HCT116 (cell line): Measurements from ENCODE around the gene HSPB1. TPM values are rescaled to one million over a fixed set of nuclear protein-coding genes. Genes with fewer than 3 reads are reported as not detected.

Experiments used
- ATAC-seq: fragments of 200-7000 bp; cut with Tn5 transposase; 2 replicates; pipeline ENCODE4 v1.9.1; 2020; ENCODE audit warnings: mild to moderate bottlenecking, moderate library complexity
- BruUV-seq: library from RNA; stranded (reverse); fragments of 400-500 nt; replicated peaks from 2 replicates; lab custom pipeline; 2021; lab: Mats Ljungman, UMichigan
- CTCF ChIA-PET: fragments of 300-600 bp; sonication (Branson Sonifier 250); formaldehyde crosslinking; loops from one replicate; lab custom pipeline; 2021; ENCODE audit warnings: antibody characterized with exemption; lab: Charles Lee
- POLR2A ChIA-PET: fragments of 300-600, 350-600 bp; sonication (Branson Sonifier 250); formaldehyde crosslinking; loops from one replicate; lab custom pipeline; 2021; ENCODE audit warnings: antibody characterized with exemption; lab: Charles Lee
- RAD21 ChIA-PET, 2 experiments: fragments of 300-600 bp; sonication (Branson Sonifier 250); formaldehyde crosslinking; loops; one replicate each; lab custom pipeline; 2023; ENCODE audit warnings: low total read pairs in 2 of 2; ENCODE audit not compliant: uncharacterized antibody in 2 of 2, unreplicated experiment in 2 of 2, low non-redundant PET in 1 of 2; lab: Charles Lee
- DNase-seq: peaks from one replicate; pipeline ENCODE4 v3.0.0-alpha.2; 2010; ENCODE audit warnings: low read depth, low spot score
- H2AFZ ChIP-seq: fragments of 200-600 bp; shearing (Covaris generic), sonication (generic); 2 replicates; pipeline ENCODE4 v1.6.1; 2017; ENCODE audit warnings: low read depth, mixed run types, mixed read lengths, antibody characterized with exemption, low read length; ENCODE audit not compliant: poor library complexity, severe bottlenecking
- H3K27ac ChIP-seq: 2 replicates; pipeline ENCODE4 v1.5.1; 2012; ENCODE audit warnings: low read depth, low read length
- H3K27me3 ChIP-seq: fragments of 200-600 bp; sonication (generic); 2 replicates; pipeline ENCODE4 v1.6.1; 2016; ENCODE audit warnings: mixed run types, low read length, mixed read lengths; ENCODE audit not compliant: insufficient read depth
- H3K36me3 ChIP-seq, 2 experiments: fragments of 200-500 bp in 1 of 2; fragments of 200-600 bp in 1 of 2; sonication (Bioruptor generic) in 1 of 2; sonication (generic) in 1 of 2; 2 replicates each; pipeline versions ENCODE4 v1.5.1 to v1.6.1; 2014 to 2016; ENCODE audit warnings: low read length in 2 of 2, inconsistent platforms in 1 of 2, mixed read lengths in 1 of 2, mixed run types in 1 of 2; ENCODE audit not compliant: insufficient read depth in 2 of 2, control insufficient read depth in 1 of 2
- H3K4me1 ChIP-seq, 2 experiments: fragments of 200-600 bp in 1 of 2; sonication (generic) in 1 of 2; 2 replicates each; pipeline versions ENCODE4 v1.5.1 to v1.6.1; 2012 to 2017; ENCODE audit warnings: low read length in 2 of 2, inconsistent platforms in 1 of 2, mild to moderate bottlenecking in 1 of 2, mixed read lengths in 1 of 2, mixed run types in 1 of 2, moderate library complexity in 1 of 2; ENCODE audit not compliant: insufficient read depth in 2 of 2, control insufficient read depth in 1 of 2
- H3K4me2 ChIP-seq: fragments of 200-600 bp; sonication (generic); 2 replicates; pipeline ENCODE4 v1.6.1; 2017; ENCODE audit warnings: mixed run types, low read length, mixed read lengths
- H3K4me3 ChIP-seq, 2 experiments: fragments of 200-600 bp in 1 of 2; sonication (generic) in 1 of 2; replicated peaks in 1 of 2; 2 replicates each; pipeline ENCODE4 v1.5.1; 2011 to 2016; ENCODE audit warnings: low read length in 2 of 2, control low read depth in 1 of 2, low read depth in 1 of 2, mild to moderate bottlenecking in 1 of 2, mixed read lengths in 1 of 2, mixed run types in 1 of 2
- H3K79me2 ChIP-seq: fragments of 200-600 bp; sonication (generic); 2 replicates; pipeline ENCODE4 v1.6.1; 2017; ENCODE audit warnings: mild to moderate bottlenecking, mixed run types, low read length, moderate library complexity, mixed read lengths; ENCODE audit not compliant: insufficient read depth
- H3K9ac ChIP-seq: fragments of 200-600 bp; sonication (generic); 2 replicates; pipeline ENCODE4 v1.6.1; 2016; ENCODE audit warnings: low read length, mixed read lengths
- H3K9me2 ChIP-seq: fragments of 200-600 bp; sonication (generic), shearing (Covaris generic); 2 replicates; pipeline ENCODE4 v1.6.1; 2017; ENCODE audit warnings: mixed run types, mild to moderate bottlenecking, moderate library complexity; ENCODE audit not compliant: insufficient read depth
- H3K9me3 ChIP-seq, 2 experiments: fragments of 200-500 bp in 1 of 2; fragments of 200-600 bp in 1 of 2; sonication (Bioruptor generic) in 1 of 2; sonication (generic) in 1 of 2; 2 replicates each; pipeline ENCODE4 v1.6.1; 2014 to 2017; ENCODE audit warnings: low read length in 2 of 2, mixed read lengths in 2 of 2, inconsistent platforms in 1 of 2, low read depth in 1 of 2, mild to moderate bottlenecking in 1 of 2, mixed run types in 1 of 2, moderate library complexity in 1 of 2; ENCODE audit not compliant: control insufficient read depth in 1 of 2, insufficient read depth in 1 of 2
- H4K20me1 ChIP-seq: fragments of 200-600 bp; sonication (generic), shearing (Covaris generic); 2 replicates; pipeline ENCODE4 v1.6.1; 2017; ENCODE audit warnings: mixed run types, mild to moderate bottlenecking, moderate library complexity; ENCODE audit not compliant: insufficient read depth
- CBX3 ChIP-seq: IDR thresholded peaks from 2 replicates; pipeline ENCODE4 v1.6.1; 2012; ENCODE audit warnings: low read depth
- CEBPB ChIP-seq: IDR thresholded peaks from 2 replicates; pipeline ENCODE4 v1.6.1; 2012; ENCODE audit warnings: low read depth
- EGR1 ChIP-seq: IDR thresholded peaks from 2 replicates; pipeline ENCODE4 v1.6.1; 2012; ENCODE audit warnings: low read depth
- ELF1 ChIP-seq: IDR thresholded peaks from 2 replicates; pipeline ENCODE4 v1.6.1; 2012; ENCODE audit warnings: low read depth, borderline replicate concordance
- EZH2 ChIP-seq: fragments of 200-600 bp; sonication (generic); IDR thresholded peaks from 2 replicates; pipeline ENCODE4 v1.6.1; 2017; ENCODE audit warnings: antibody characterized with exemption, mixed run types
- JUND ChIP-seq: IDR thresholded peaks from 2 replicates; pipeline ENCODE4 v1.6.1; 2012
- POLR2A ChIP-seq: IDR thresholded peaks from 2 replicates; pipeline ENCODE4 v1.7.0; 2011; ENCODE audit warnings: borderline replicate concordance; ENCODE audit not compliant: insufficient read depth, insufficient read length; ENCODE audit errors: extremely low read depth
- REST ChIP-seq: IDR thresholded peaks from 2 replicates; pipeline ENCODE4 v1.6.1; 2012; ENCODE audit warnings: low read depth
- SIN3A ChIP-seq: IDR thresholded peaks from 2 replicates; pipeline ENCODE4 v1.6.1; 2012; ENCODE audit warnings: low read depth
- SP1 ChIP-seq: IDR thresholded peaks from 2 replicates; pipeline ENCODE4 v1.6.1; 2012; ENCODE audit warnings: low read depth
- TCF7L2 ChIP-seq: IDR thresholded peaks from 2 replicates; pipeline ENCODE4 v1.7.0; 2011; ENCODE audit warnings: borderline replicate concordance, inconsistent platforms; ENCODE audit not compliant: insufficient read depth, insufficient read length; ENCODE audit errors: extremely low read depth
- YY1 ChIP-seq: IDR thresholded peaks from 2 replicates; pipeline ENCODE4 v1.6.1; 2011; ENCODE audit warnings: low read length, low read depth, moderate library complexity, mild to moderate bottlenecking; ENCODE audit not compliant: insufficient replicate concordance; ENCODE audit errors: extremely low read depth
- intact Hi-C: fragments of 100-400 bp; cut with micrococcal nuclease; formaldehyde crosslinking; loops from 2 replicates; pipeline ENCODE4 v1.10.0; 2022
- total RNA-seq: library from RNA; stranded (reverse); gene quantifications from one replicate; pipeline ENCODE4 v1.2.1, GENCODE V29; 2021; ENCODE audit not compliant: unreplicated experiment

HSPB1 gene
- total RNA-seq, 1 experiment from 2014 or later, result 524 TPM

- H2AFZ ChIP-seq, result no peak overlapping the region
- no peaks in the 10 kb centered on the region for H3K9me2 ChIP-seq
- H3K4me3 ChIP-seq, result no peak overlapping the region
- no peaks in the 10 kb centered on the region for H3K9me3 ChIP-seq
- DNase-seq, result no peak
- H3K27ac ChIP-seq, result no peak overlapping the region
- intact Hi-C loops, result no loop called here
- BruUV-seq, result no TSS peak
- ChIA-PET RAD21 (no interaction called here), CTCF (no interaction called here), POLR2A (no interaction called here)
- peaks cover 24 to 42% of the 10 kb centered on the region in 2 experiments for H3K36me3 ChIP-seq
- peaks cover 0 to 4% of the 10 kb centered on the region in 2 experiments; a peak in 1 of 4 replicates for H3K4me1 ChIP-seq
- no peaks in the 10 kb centered on the region for H3K27me3 ChIP-seq
- H3K9ac ChIP-seq, result no peak overlapping the region
- peaks cover 30% of the 10 kb centered on the region; the same call in 1 of the 2 replicates for H4K20me1 ChIP-seq
- no peak for ATAC-seq
- TF ChIP-seq JUND (no peak), REST (no peak), EZH2 (no peak), ELF1 (no peak), CEBPB (no peak), SIN3A (no peak), POLR2A (no peak), EGR1 (no peak), TCF7L2 (no peak), CBX3 (no peak), YY1 (no peak), SP1 (no peak)
- no peak overlapping the region for H3K4me2 ChIP-seq
- peaks cover 100% of the 10 kb centered on the region for H3K79me2 ChIP-seq
Measured at GRCh38 chr7:76332078-76332477, 29.6 kb downstream of the HSPB1 start.
